NCI-H226 (cell line): ENCODE results near the gene SOCS7.

ENCODE experiments used
- DNase-seq: peaks from one replicate; pipeline ENCODE4 v3.0.0-alpha.2; 2015

SOCS7 gene

GRCh38 chr17:38369124-38369886 is 17.7 kb downstream of the SOCS7 start:
- no peak for DNase-seq

- DNase-seq: no peak
These were observed 27.8 kb downstream of the SOCS7 start for GRCh38 chr17:38379448-38379847.

DNA sequence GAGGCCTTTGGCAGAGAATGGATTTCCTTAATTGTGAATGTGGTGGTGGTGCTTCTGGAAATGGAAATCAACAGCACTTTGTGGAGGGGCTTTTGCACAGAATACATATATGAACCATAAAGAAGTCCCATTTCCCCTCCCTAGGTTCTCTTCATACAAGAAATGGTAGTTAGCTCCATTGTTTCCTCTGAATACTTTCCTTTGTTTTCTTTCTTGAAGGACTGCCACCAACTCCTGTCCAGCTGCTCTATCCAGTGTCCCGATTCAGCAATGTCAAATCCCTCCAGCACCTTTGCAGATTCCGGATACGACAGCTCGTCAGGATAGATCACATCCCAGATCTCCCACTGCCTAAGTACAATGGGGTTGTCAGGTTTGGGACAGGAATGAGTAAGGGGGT is 43.4 kb downstream of the SOCS7 start:
- no peak for DNase-seq

GRCh38 chr17:38397227-38397626 is 45.6 kb downstream of the SOCS7 start:
- no peak for DNase-seq

GRCh38 chr17:38400286-38400685 is 48.6 kb downstream of the SOCS7 start:
- no peak for DNase-seq

DNA sequence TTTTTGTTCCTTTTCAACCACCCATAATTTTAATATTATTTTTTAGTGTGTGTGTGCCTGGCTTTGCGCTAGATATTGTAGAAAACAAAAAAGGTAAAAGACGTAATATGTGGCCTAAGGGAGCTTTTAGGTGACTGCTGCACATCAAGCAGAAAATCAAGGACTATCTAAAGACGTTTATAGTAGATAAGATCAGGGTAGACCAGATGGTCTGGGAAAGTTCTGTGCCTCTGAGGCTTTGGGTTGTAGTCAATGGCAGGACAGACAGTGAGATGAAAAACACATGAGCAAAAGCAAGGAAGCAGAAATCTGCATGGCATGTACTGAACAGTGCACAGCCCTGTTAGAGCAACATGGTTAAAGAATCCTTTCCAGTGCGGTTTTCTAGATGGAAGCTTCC is 49.8 kb downstream of the SOCS7 start:
- DNase-seq: no peak

DNA sequence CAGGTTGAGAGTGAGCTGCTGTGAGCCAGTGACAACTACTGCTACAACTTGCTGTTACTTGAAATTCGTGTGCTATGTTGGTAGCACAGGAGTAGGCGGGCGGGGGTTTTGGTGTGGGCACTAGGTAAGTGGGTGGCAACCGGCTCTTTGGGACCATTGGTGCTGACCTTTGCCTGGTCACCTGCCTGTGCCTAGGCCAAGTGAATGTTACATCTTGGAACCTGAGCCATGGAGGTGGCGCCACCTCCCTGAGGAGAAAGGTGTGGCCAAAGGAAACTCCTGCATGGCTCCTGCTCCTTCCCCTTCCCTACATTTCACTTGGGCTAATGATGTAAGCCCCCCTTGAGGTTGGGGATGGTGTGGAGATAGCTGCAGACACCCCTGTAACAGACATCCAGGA is 51.3 kb downstream of the SOCS7 start:
- no peak for DNase-seq

DNA sequence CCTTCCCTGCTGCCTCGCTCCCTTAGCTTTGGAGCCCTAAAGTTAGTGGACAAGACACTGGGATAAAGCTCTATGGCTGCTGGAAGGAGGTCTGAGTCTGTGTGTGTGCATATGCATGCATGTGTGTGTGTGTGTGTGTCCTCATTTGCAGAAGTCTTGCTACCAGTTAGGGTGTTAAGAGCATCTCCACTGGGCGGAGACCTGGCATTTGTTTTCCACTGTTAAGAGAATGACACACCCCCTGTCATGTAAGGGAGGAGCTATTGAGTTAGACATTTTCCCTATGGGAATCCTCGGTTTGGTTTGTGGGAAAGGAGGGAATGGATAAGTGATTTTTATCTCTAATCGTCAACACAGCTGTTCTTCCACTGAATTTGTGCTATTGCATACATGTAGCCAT is 51.8 kb downstream of the SOCS7 start:
- peak; percentile 13 for DNase-seq

DNA sequence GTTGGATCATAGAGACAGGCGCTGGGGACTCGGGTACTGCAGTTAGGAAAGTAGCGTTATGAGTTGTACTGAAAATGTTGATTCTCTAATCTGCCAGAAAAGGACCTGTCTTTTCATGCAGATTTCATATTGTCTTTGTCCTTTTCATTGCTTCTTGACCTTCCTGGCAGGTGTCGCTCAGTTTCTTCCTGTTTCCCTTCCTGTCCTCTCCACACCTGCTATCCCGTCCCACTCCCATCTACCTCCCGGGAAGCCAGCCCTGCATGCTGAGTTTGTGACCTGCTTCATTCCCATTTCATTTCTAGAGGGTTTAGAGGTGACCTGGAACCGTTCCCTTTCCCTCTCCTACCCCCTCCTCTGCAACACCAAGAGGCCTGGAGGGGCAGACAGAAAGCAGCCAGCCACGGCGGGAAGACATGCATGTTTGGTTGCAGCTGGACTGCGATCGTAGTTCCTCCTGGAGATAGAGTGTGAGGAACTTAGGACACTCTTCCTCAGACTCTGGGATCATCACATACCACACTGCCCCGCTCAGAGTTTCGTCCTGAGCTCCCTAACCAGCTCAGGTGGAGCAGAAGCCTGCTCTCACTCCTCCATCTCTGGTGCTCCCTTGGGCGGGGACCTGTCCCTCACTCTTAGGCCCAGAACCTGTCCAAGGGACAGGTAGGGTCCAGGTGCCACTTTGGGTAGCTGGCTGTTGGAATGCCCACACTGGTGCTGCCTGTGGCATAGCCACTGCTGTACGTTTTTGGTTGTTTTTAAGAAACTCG is 52.7 kb downstream of the SOCS7 start:
- DNase-seq: no peak

DNA sequence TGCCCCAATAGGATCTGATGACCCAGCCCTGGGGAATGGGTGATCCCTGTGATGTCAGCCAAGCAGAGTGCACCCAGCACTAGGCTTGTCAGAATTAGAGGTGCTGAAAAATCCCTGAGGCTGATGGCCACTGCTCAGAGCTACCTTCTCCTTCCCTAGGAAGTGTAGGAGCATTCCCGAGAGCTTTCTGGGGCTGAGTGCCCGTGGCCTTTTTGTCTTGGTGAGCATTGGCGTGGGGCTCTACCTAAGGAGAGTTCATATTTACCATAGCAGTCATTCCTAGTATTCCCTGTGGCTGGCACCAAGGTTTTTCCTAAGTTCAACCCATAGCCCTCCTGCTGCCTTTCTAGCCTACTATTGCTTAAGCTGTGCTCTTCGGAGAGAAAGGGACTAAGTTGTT is 54.0 kb downstream of the SOCS7 start:
- no peak for DNase-seq

- no peak for DNase-seq
These were observed 58.6 kb downstream of the SOCS7 start for GRCh38 chr17:38410201-38410600.

- peak; percentile 61 for DNase-seq
These were observed 63.9 kb downstream of the SOCS7 start for GRCh38 chr17:38415250-38416194.

- peak; percentile 51 for DNase-seq
These were observed 65.2 kb downstream of the SOCS7 start for GRCh38 chr17:38416840-38417209.

DNA sequence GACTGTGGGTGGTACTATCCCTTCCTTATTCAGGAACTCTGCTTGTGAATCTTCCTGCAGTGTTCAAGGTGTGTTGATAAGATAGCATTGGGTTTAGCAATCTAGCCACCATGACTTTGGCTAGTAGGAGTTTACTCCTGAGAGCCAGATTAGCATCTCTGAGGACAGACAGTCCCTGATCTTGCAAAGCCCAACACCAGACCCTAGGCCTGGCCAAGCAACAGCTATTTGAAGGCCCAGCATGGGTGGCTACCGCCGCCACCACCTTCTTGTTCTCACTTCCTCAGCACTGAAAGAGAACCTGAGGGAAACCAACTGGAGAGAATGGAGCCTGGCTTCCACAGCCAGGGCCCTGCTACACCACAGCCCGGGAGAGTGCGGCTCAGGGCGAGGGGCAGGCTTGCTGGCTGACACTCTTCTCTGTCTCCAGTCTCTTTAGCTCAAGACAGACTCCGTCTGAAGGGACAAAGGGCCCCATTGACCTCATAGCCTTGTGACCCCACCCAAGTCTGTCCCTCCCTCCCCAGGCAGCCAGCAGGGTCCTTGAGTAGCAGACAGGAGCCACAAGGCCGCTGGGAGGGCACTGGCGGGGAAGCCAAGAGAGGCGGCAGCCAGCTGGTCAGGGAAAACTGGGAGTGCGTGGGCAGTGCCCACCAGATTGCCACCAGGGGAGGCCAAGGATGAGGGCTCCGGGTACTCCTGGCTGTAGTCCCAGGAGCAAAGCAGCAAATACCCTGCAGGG is 65.7 kb downstream of the SOCS7 start:
- DNase-seq: no peak

GRCh38 chr17:38418062-38418692 is 66.5 kb downstream of the SOCS7 start:
- DNase-seq: no peak

GRCh38 chr17:38418693-38419507 is 67.3 kb downstream of the SOCS7 start:
- no peak for DNase-seq

DNA sequence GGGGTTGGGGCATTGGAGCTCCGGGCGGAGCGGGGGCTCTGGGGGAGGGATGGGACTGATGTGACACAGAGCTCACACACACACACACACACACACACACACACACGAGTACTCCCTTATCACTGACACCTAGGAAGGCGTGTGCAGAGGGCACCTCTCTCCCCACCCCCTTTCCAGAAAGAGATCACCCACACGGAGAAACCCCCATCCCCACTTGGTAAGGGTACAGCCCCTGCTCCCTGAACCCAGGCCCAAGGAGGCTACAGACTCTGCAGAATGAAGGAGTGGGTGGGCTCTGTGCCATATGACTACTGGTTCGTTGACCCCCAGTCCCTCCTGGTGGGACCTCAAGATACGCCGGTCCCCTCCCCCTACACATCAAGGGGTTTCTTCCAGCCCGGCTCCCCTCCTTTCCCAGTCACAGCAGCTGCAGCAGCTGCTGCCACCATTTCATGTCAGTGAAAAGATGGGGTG is 67.9 kb downstream of the SOCS7 start:
- DNase-seq: no peak

- no peak for DNase-seq
These were observed 68.9 kb downstream of the SOCS7 start for GRCh38 chr17:38420518-38420917.

DNA sequence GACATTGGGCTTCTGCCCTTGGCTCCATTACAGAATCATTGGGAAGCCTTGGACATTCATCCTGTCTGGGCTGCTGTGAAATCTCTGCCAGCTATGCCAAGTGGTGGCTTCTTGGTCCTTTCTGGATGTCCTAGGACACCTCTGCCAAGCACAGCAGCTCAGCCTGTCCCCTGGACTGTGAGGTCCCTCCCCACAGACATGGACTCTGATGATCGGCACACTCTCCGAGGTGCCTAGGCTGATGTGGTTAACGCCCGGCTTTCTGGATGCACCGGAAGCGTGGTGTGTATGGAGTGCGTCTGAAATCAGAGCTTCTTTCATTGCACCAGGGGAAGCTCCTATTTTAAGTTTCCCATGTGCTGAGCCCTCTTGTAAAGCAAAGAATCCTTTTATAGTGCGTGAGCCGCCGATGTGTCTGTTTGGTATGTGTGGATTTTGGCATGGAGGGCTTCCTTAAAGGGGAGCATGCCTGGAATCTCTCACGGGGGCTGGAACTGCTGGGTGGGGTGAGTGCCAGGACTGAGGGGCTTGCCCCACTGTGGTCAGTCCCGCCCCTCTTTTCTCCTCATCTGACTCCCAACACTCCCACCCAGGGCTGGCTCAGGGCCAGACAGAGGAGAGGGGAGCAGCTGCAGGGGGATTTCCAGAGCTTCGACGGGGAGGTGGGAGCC is 69.7 kb downstream of the SOCS7 start:
- no peak for DNase-seq
